Measurements from ENCODE around the gene ZCCHC14. TPM values are rescaled to one million over a fixed set of nuclear protein-coding genes. Genes with fewer than 3 reads are reported as not detected.

ZCCHC14 gene
- total and polyA plus RNA-seq, 2 of the 8 experiments (the other 6 are each of a cell fraction or from before 2014, with no cell fraction given) = 8.2 to 28.2 TPM

GRCh38 chr16:87528690-87529579 is 36.1 kb upstream of the ZCCHC14 start (continued):
- TF ChIP-seq ATF2 (IDR thresholded peaks at IDR 0.05; ENCODE audit: low read length) (no peak), PHF8 (conservative IDR thresholded peaks at IDR 0.05; ENCODE audit: low read depth, low read length) (no peak), POLR2AphosphoS5 (IDR thresholded peaks at IDR 0.05; ENCODE audit: low read depth, low read length) (no peak), SIX5 (IDR thresholded peaks at IDR 0.05; ENCODE audit: low read depth, low read length) (no peak), GABPA (IDR thresholded peaks at IDR 0.05; ENCODE audit: borderline replicate concordance, insufficient read depth, low read length) (no peak), CBX8 (IDR thresholded peaks at IDR 0.05; ENCODE audit: borderline replicate concordance, low read depth, low read length) (no peak), JUND (IDR thresholded peaks at IDR 0.05; ENCODE audit: low read length) (no peak), POLR2A (IDR thresholded peaks at IDR 0.05; ENCODE audit: control extremely low read depth in 1 of 2, low read depth in 2 of 2, low read length in 2 of 2) (no peak), KDM5A (IDR thresholded peaks at IDR 0.05; ENCODE audit: low read length) (no peak)
- TF ChIP-seq, protein P1, sequence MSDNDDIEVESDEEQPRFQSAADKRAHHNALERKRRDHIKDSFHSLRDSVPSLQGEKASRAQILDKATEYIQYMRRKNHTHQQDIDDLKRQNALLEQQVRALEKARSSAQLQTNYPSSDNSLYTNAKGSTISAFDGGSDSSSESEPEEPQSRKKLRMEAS (IDR thresholded peaks at IDR 0.05) = no peak
